Endothelial cell of umbilical vein (primary cell): ENCODE measurements around the gene MBD3. TPM values are rescaled to one million over a fixed set of nuclear protein-coding genes. Genes with fewer than 3 reads are reported as not detected.

ENCODE experiments used
- BruUV-seq: library from RNA; stranded (reverse); fragments of 400-500 nt; replicated peaks from 2 replicates; lab custom pipeline; 2021; lab: Mats Ljungman, UMichigan
- CTCF ChIA-PET: fragments of 300-600, 350-600 bp; sonication (Branson Sonifier 250); formaldehyde crosslinking; loops from one replicate; lab custom pipeline; 2021; ENCODE audit warnings: antibody characterized with exemption, inconsistent platforms; lab: Charles Lee
- POLR2A ChIA-PET: fragments of 300-600, 350-600 bp; sonication (Branson Sonifier 250); formaldehyde crosslinking; loops from one replicate; lab custom pipeline; 2021; ENCODE audit warnings: antibody characterized with exemption, inconsistent platforms; lab: Charles Lee
- DNase-seq: peaks from one replicate; pipeline ENCODE4 v3.0.0-alpha.2; 2011; ENCODE audit warnings: low read depth, low spot score
- FAIRE-seq: peaks from 2 replicates; lab custom pipeline; 2011; peaks lifted over from hg19 to GRCh38; lab: Jason Lieb, UNC
- H2AFZ ChIP-seq: 2 replicates; pipeline ENCODE4 v1.6.0; 2012; ENCODE audit warnings: low read depth, low read length, control low read depth, inconsistent platforms
- H3K27ac ChIP-seq: 2 replicates; pipeline ENCODE4 v1.5.1; 2011; ENCODE audit warnings: low read depth, mild to moderate bottlenecking, control low read depth, low read length, moderate library complexity; ENCODE audit not compliant: insufficient read depth
- H3K27me3 ChIP-seq, 2 experiments: 2 replicates each; pipeline versions ENCODE4 v1.6.0 to v1.6.1; 2011; ENCODE audit warnings: low read length in 2 of 2, mixed read lengths in 1 of 2; ENCODE audit not compliant: control insufficient read depth in 2 of 2, insufficient read depth in 2 of 2
- H3K36me3 ChIP-seq, 2 experiments: 2 replicates in 1 of 2; 3 replicates in 1 of 2; pipeline ENCODE4 v1.5.1; 2011; ENCODE audit warnings: low read length in 2 of 2, mild to moderate bottlenecking in 1 of 2, moderate library complexity in 1 of 2; ENCODE audit not compliant: control insufficient read depth in 2 of 2, insufficient read depth in 2 of 2; ENCODE audit errors: extremely low read depth in 1 of 2
- H3K4me1 ChIP-seq: 3 replicates; pipeline ENCODE4 v1.5.1; 2011; ENCODE audit warnings: mild to moderate bottlenecking, low read length; ENCODE audit not compliant: control insufficient read depth, insufficient read depth; ENCODE audit errors: extremely low read depth
- H3K4me2 ChIP-seq: 2 replicates; pipeline ENCODE4 v1.6.1; 2011; ENCODE audit warnings: low read length, control low read depth, mixed read lengths; ENCODE audit not compliant: insufficient read depth
- H3K4me3 ChIP-seq, 3 experiments: fragments of 200-600 bp in 1 of 3; sonication (generic), shearing (Covaris generic) in 1 of 3; replicated peaks in 1 of 3; 2 replicates each; pipeline ENCODE4 v1.5.1; 2011 to 2016; ENCODE audit warnings: control low read depth in 3 of 3, low read length in 3 of 3, mild to moderate bottlenecking in 2 of 3, inconsistent platforms in 1 of 3, low read depth in 1 of 3, moderate library complexity in 1 of 3; ENCODE audit not compliant: insufficient read depth in 1 of 3
- H3K79me2 ChIP-seq: 2 replicates; pipeline ENCODE4 v1.6.0; 2012; ENCODE audit warnings: low read length, inconsistent platforms; ENCODE audit not compliant: control insufficient read depth, insufficient read depth
- H3K9ac ChIP-seq: replicated peaks from 2 replicates; pipeline ENCODE3; 2011; ENCODE audit warnings: low read length, control low read depth; ENCODE audit not compliant: insufficient read depth; ENCODE audit errors: extremely low read depth
- H3K9me1 ChIP-seq: replicated peaks from 3 replicates; pipeline ENCODE4 v1.6.0; 2011; ENCODE audit warnings: mild to moderate bottlenecking, low read length; ENCODE audit not compliant: control insufficient read depth, insufficient read depth; ENCODE audit errors: extremely low read depth
- H3K9me3 ChIP-seq: replicated peaks from 2 replicates; pipeline ENCODE4 v1.5.1; 2012; ENCODE audit warnings: low read length, inconsistent platforms; ENCODE audit not compliant: control insufficient read depth, insufficient read depth
- H4K20me1 ChIP-seq: replicated peaks from 2 replicates; pipeline ENCODE3; 2011; ENCODE audit warnings: mild to moderate bottlenecking, low read length; ENCODE audit not compliant: control insufficient read depth, insufficient read depth; ENCODE audit errors: extremely low read depth
- EZH2 ChIP-seq: IDR thresholded peaks from 2 replicates; pipeline ENCODE4 v1.6.1; 2012; ENCODE audit warnings: borderline replicate concordance, low read depth, mild to moderate bottlenecking, moderate library complexity, low read length, inconsistent platforms; ENCODE audit not compliant: severe bottlenecking
- FOS ChIP-seq: IDR thresholded peaks from 2 replicates; pipeline ENCODE4 v1.6.1; 2011; ENCODE audit warnings: mild to moderate bottlenecking, low read length, moderate library complexity, borderline replicate concordance; ENCODE audit not compliant: insufficient read depth
- GATA2 ChIP-seq: IDR thresholded peaks from 2 replicates; pipeline ENCODE4 v1.7.0; 2011; ENCODE audit warnings: low read depth, mild to moderate bottlenecking, moderate library complexity, mixed read lengths, low read length; ENCODE audit not compliant: insufficient read length, insufficient read depth
- JUN ChIP-seq: IDR thresholded peaks from 2 replicates; pipeline ENCODE4 v1.6.1; 2011; ENCODE audit warnings: borderline replicate concordance, low read depth; ENCODE audit not compliant: insufficient read length, insufficient read depth
- POLR2A ChIP-seq: IDR thresholded peaks from 2 replicates; pipeline ENCODE4 v1.6.1; 2012; ENCODE audit warnings: low read depth, mild to moderate bottlenecking, control low read depth, low read length
- POLR2AphosphoS5 ChIP-seq: IDR thresholded peaks from 2 replicates; pipeline ENCODE4 v1.6.1; 2012; ENCODE audit warnings: low read depth, mild to moderate bottlenecking, control low read depth, low read length, moderate library complexity; ENCODE audit not compliant: insufficient read depth
- dilution Hi-C: fragments of 300-500 bp; cut with MboI; formaldehyde crosslinking; loops from one replicate; pipeline ENCODE4 v1.15.0; 2019; ENCODE audit warnings: low sequenced_read_pairs; ENCODE audit not compliant: extremely low pct_ligation_motif_present
- intact Hi-C: fragments of 100-400 bp; cut with micrococcal nuclease; formaldehyde crosslinking; loops from one replicate; pipeline ENCODE4 v1.10.0; 2022
- polyA plus RNA-seq, 4 experiments: library from polyadenylated mRNA; depleted of rRNA in 3 of 4; stranded (reverse) in 3 of 4; unstranded in 1 of 4; fragments of >200 nt; gene quantifications; 2 replicates each; pipeline versions ENCODE4 v1.2.1 to v1.2.3, GENCODE V29; 2011 to 2012; ENCODE audit warnings: missing spikeins in 1 of 4
- total RNA-seq: library from RNA; stranded (reverse); gene quantifications from 2 replicates; pipeline ENCODE4 v1.2.3, GENCODE V29; 2021

Gene MBD3
- total and polyA plus RNA-seq, 2 donors (not counting 3 experiments of a cell fraction or from before 2014, with no cell fraction given): 96.8 to 120 TPM

GRCh38 chr19:1529430-1529816, 63.2 kb downstream of the MBD3 start:
- Histone ChIP-seq H2AFZ (no peak overlapping the region), H4K20me1 (no peaks in the 10 kb centered on the region), H3K36me3 (no peaks in the 10 kb centered on the region), H3K4me1 (no peaks in the 10 kb centered on the region), H3K4me2 (no peak overlapping the region), H3K9ac (no peak overlapping the region), H3K27ac (no peak overlapping the region), H3K9me3 (no peaks in the 10 kb centered on the region), H3K9me1 (no peaks in the 10 kb centered on the region), H3K27me3 (peaks cover 5 to 8% of the 10 kb centered on the region in 2 experiments), H3K79me2 (no peaks in the 10 kb centered on the region), H3K4me3 (no peak overlapping the region)
- ChIA-PET CTCF (no interaction called here), POLR2A (no interaction called here)
- dilution Hi-C loops: no loop called here
- BruUV-seq: no TSS peak
- intact Hi-C loops: no loop called here
- no peak for TF ChIP-seq JUN
- TF ChIP-seq POLR2A: no peak
- no peak for TF ChIP-seq POLR2AphosphoS5
- TF ChIP-seq FOS: no peak
- TF ChIP-seq GATA2: no peak
- no peak for DNase-seq
- FAIRE-seq: no peak

- FAIRE-seq (no peak), DNase-seq (no peak)
- POLR2A ChIA-PET: no interaction called here
- Histone ChIP-seq H2AFZ (no peak overlapping the region), H3K27me3 (peaks cover 7 to 10% of the 10 kb centered on the region in 2 experiments), H3K36me3 (no peaks in the 10 kb centered on the region), H3K4me1 (no peaks in the 10 kb centered on the region), H3K4me3 (no peak overlapping the region), H3K9me1 (no peaks in the 10 kb centered on the region), H3K27ac (no peak overlapping the region), H3K79me2 (no peaks in the 10 kb centered on the region), H4K20me1 (no peaks in the 10 kb centered on the region), H3K9ac (no peak overlapping the region), H3K4me2 (no peak overlapping the region), H3K9me3 (no peaks in the 10 kb centered on the region)
- intact Hi-C loops (no loop called here), dilution Hi-C loops (no loop called here)
- no TSS peak for BruUV-seq
- no peak for TF ChIP-seq GATA2
- TF ChIP-seq EZH2: no peak
- TF ChIP-seq FOS: no peak
- TF ChIP-seq JUN: no peak
- CTCF ChIA-PET: no interaction called here
Observed at GRCh38 chr19:1528596-1529429, 63.9 kb downstream of the MBD3 start.
